Transverse colon (tissue), 3 donors: Measurements from ENCODE around the gene NCKAP5.

Source experiments
- EP300 ChIP-seq: sonication (generic); formaldehyde crosslinking; IDR thresholded peaks from one replicate; pipeline ENCODE4 v1.6.1; 2017; ENCODE audit warnings: antibody characterized with exemption, low read depth
- POLR2A ChIP-seq: fragments of 450-650 bp; IDR thresholded peaks from one replicate; pipeline ENCODE4 v1.6.1; 2016; ENCODE audit warnings: antibody characterized with exemption, mild to moderate bottlenecking, moderate library complexity
- TF ChIP-seq, protein P1 (sequence below), 5 experiments: fragments of 200-600 bp in 3 of 5; fragments of 450-650 bp in 2 of 5; sonication (generic) in 3 of 5; IDR thresholded peaks; 1 replicate in 2 of 5; 2 replicates in 3 of 5; pipeline ENCODE4 v1.5.1; 2016 to 2017; ENCODE audit warnings: antibody characterized with exemption in 5 of 5, inconsistent platforms in 3 of 5, mild to moderate bottlenecking in 2 of 5, moderate library complexity in 1 of 5

DNA sequence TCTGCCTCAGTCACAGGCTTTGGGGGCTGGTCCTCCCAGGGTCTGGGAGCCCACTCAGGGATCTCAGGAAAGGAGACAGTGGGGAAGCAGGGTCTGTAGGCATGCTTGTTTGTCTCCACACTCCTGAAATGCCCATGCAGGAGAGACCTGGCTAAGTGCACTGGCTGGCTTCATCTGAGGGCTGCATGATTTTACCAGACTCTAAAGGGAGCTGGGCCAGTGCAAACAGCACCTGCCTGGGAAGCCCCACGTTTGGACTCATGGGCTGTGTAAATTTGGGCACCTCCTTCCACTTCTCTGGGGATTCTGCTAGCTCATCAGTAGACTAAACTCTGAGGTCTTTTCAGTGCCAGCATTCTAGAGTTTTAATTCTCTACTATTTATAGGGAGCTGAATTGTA, 931.9 kb downstream of the NCKAP5 start:
- TF ChIP-seq, protein P1, sequence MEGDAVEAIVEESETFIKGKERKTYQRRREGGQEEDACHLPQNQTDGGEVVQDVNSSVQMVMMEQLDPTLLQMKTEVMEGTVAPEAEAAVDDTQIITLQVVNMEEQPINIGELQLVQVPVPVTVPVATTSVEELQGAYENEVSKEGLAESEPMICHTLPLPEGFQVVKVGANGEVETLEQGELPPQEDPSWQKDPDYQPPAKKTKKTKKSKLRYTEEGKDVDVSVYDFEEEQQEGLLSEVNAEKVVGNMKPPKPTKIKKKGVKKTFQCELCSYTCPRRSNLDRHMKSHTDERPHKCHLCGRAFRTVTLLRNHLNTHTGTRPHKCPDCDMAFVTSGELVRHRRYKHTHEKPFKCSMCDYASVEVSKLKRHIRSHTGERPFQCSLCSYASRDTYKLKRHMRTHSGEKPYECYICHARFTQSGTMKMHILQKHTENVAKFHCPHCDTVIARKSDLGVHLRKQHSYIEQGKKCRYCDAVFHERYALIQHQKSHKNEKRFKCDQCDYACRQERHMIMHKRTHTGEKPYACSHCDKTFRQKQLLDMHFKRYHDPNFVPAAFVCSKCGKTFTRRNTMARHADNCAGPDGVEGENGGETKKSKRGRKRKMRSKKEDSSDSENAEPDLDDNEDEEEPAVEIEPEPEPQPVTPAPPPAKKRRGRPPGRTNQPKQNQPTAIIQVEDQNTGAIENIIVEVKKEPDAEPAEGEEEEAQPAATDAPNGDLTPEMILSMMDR (IDR thresholded peaks at IDR 0.05) = no peak
- no peak for TF ChIP-seq EP300
- no peak for TF ChIP-seq POLR2A
